OCI-LY1 (cell line): ENCODE results near the gene DDX1.

Experiments
- H2AFZ ChIP-seq: fragments of 200-600 bp; sonication (generic), shearing (Covaris generic); 2 replicates; pipeline ENCODE4 v1.6.0; 2014; ENCODE audit warnings: antibody characterized with exemption, mild to moderate bottlenecking, low read length
- H3F3A ChIP-seq: fragments of 200-600 bp; sonication (generic), shearing (Covaris generic); 2 replicates; pipeline ENCODE4 v1.6.0; 2014; ENCODE audit warnings: mild to moderate bottlenecking, antibody characterized with exemption, low read length, moderate library complexity; ENCODE audit not compliant: insufficient read depth
- H3K27ac ChIP-seq: fragments of 200-600 bp; sonication (generic); 2 replicates; pipeline ENCODE4 v1.5.1; 2014; ENCODE audit warnings: low read length, mixed run types, mild to moderate bottlenecking, low read depth; ENCODE audit not compliant: poor library complexity, severe bottlenecking
- H3K27me3 ChIP-seq: fragments of 200-600 bp; sonication (generic); 2 replicates; pipeline ENCODE4 v1.6.0; 2014; ENCODE audit warnings: antibody characterized with exemption, mild to moderate bottlenecking, low read length, moderate library complexity; ENCODE audit not compliant: insufficient read depth
- H3K36me3 ChIP-seq: fragments of 200-600 bp; sonication (generic); 2 replicates; pipeline ENCODE4 v1.6.1; 2014; ENCODE audit warnings: mild to moderate bottlenecking, antibody characterized with exemption, low read length, moderate library complexity, mixed read lengths; ENCODE audit not compliant: insufficient read depth
- H3K4me1 ChIP-seq: fragments of 200-600 bp; sonication (generic); 2 replicates; pipeline ENCODE4 v1.5.1; 2014; ENCODE audit warnings: mild to moderate bottlenecking, low read length, moderate library complexity; ENCODE audit not compliant: insufficient read depth, severe bottlenecking
- H3K4me2 ChIP-seq: fragments of 200-600 bp; sonication (generic), shearing (Covaris generic); 2 replicates; pipeline ENCODE4 v1.6.1; 2014; ENCODE audit warnings: low read length
- H3K4me3 ChIP-seq: fragments of 200-600 bp; sonication (generic); 2 replicates; pipeline ENCODE4 v1.5.1; 2014; ENCODE audit warnings: low read length, low read depth, mild to moderate bottlenecking, mixed read lengths; ENCODE audit not compliant: poor library complexity, severe bottlenecking
- H3K79me2 ChIP-seq: fragments of 200-600 bp; shearing (Covaris generic); 2 replicates; pipeline ENCODE4 v1.6.1; 2016; ENCODE audit warnings: mixed run types, low read length, mixed read lengths; ENCODE audit not compliant: insufficient read depth
- H3K9ac ChIP-seq: fragments of 200-600 bp; sonication (generic), shearing (Covaris generic); 2 replicates; pipeline ENCODE4 v1.6.1; 2014; ENCODE audit warnings: mild to moderate bottlenecking, low read length, mixed read lengths
- H3K9me2 ChIP-seq: fragments of 200-600 bp; sonication (generic), shearing (Covaris generic); 2 replicates; pipeline ENCODE4 v1.6.1; 2014; ENCODE audit warnings: low read depth, mild to moderate bottlenecking, low read length, mixed read lengths
- H3K9me3 ChIP-seq: fragments of 200-600 bp; shearing (Covaris generic); 2 replicates; pipeline ENCODE4 v1.6.1; 2014; ENCODE audit warnings: low read length, mixed read lengths
- H4K20me1 ChIP-seq: fragments of 200-600 bp; sonication (generic), shearing (Covaris generic); 2 replicates; pipeline ENCODE4 v1.6.0; 2016; ENCODE audit warnings: mild to moderate bottlenecking, low read length; ENCODE audit not compliant: insufficient read depth
- CTCF ChIP-seq: fragments of 200-600 bp; sonication (generic), shearing (Covaris generic); IDR thresholded peaks from 2 replicates; pipeline ENCODE4 v1.5.1; 2017; ENCODE audit warnings: mild to moderate bottlenecking, antibody characterized with exemption, low read length, moderate library complexity, mixed read lengths
- EZH2 ChIP-seq: fragments of 200-600 bp; sonication (generic), shearing (Covaris generic); IDR thresholded peaks from 2 replicates; pipeline ENCODE4 v1.8.0; 2017; ENCODE audit warnings: borderline replicate concordance, mixed run types, mild to moderate bottlenecking, antibody characterized with exemption, low read length, moderate library complexity, mixed read lengths

Gene DDX1

DNA sequence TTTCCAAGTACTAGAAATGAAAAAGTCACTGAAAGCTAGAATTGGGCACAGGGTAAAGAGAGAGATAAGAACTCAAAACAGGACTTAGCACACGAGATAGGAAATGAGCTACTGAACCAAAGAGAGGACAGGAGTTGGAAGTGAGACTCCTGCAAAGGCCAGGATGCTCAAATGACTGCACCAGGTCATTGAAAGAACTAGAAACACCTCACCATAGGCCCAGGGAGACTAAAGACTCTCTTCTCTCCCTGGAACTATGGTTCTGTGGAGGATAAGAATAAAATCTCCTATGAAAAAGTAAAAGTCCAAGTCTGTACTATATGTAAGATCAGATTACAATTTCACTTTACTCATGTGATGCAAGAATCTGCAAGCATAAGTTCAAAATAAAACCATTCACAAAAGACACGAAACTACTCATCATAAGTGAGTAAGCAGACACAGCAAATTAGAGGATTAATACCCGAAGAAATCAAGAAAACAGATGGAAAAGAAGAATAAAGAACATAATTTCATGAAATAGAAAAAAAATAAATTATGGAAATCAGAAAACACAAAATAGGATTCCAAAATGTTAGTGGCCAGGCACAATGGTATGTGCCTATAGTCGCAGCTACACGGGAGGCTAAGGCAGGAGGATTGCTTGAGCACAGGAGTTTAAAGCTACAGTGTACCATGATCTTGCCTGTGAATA is 37.0 kb upstream of the DDX1 start:
- Histone ChIP-seq H3F3A (no peaks in the 10 kb centered on the region), H3K27me3 (no peaks in the 10 kb centered on the region), H3K9me3 (no peaks in the 10 kb centered on the region), H3K4me2 (no peak overlapping the region), H3K9me2 (no peaks in the 10 kb centered on the region), H3K79me2 (peaks cover 7% of the 10 kb centered on the region; the same call in 1 of the 2 replicates), H3K4me1 (peaks cover 13% of the 10 kb centered on the region), H2AFZ (no peak overlapping the region), H3K4me3 (no peak overlapping the region), H3K27ac (no peak overlapping the region), H3K36me3 (peaks cover 6% of the 10 kb centered on the region; the same call in 1 of the 2 replicates), H3K9ac (no peak overlapping the region), H4K20me1 (no peaks in the 10 kb centered on the region)
- TF ChIP-seq CTCF (no peak), EZH2 (no peak)

GRCh38 chr2:15555760-15556193 is 35.9 kb upstream of the DDX1 start:
- no peaks in the 10 kb centered on the region for H3K9me3 ChIP-seq
- H3K36me3 ChIP-seq = peaks cover 6% of the 10 kb centered on the region; the same call in 1 of the 2 replicates
- no peak overlapping the region for H3K4me2 ChIP-seq
- no peak for TF ChIP-seq EZH2
- TF ChIP-seq CTCF = no peak
- H3K9ac ChIP-seq = no peak overlapping the region
- no peaks in the 10 kb centered on the region for H3K27me3 ChIP-seq
- H3F3A ChIP-seq = no peaks in the 10 kb centered on the region
- H3K27ac ChIP-seq = no peak overlapping the region
- H3K79me2 ChIP-seq = peaks cover 10% of the 10 kb centered on the region; the same call in 1 of the 2 replicates
- H3K4me1 ChIP-seq = peaks cover 17% of the 10 kb centered on the region
- no peak overlapping the region for H3K4me3 ChIP-seq
- H3K9me2 ChIP-seq = no peaks in the 10 kb centered on the region
- H2AFZ ChIP-seq = no peak overlapping the region
- H4K20me1 ChIP-seq = no peaks in the 10 kb centered on the region

DNA sequence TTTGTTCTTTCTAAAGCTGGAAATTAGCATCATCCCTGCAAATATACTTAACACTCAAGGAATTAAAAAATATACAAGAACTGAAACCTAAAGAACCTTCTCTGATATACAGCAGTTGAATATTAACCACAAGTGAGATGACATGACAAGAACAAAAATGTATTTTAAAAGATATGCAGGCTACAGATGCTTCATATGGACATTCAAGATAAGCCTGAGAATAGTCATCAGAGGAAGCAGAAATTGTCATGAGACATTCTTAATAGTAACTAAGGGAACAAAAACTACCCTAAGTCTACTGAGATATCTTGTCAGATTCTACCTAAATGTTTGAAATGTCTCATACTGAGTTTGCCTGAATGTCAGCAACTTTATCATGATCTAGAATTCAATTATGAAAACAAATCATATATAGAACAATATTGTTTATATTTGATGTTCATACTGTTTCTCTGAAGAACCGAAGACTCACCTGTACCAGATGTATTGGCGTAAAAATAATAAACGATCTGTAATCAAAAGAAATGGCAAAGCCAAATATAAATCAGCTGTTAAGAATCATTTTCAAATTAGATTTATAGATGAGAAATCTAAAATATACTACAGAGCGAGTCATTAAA is 35.2 kb upstream of the DDX1 start:
- H3K4me1 ChIP-seq = peaks cover 19% of the 10 kb centered on the region
- H2AFZ ChIP-seq = no peak overlapping the region
- H3K9me3 ChIP-seq = no peaks in the 10 kb centered on the region
- no peak overlapping the region for H3K4me3 ChIP-seq
- no peaks in the 10 kb centered on the region for H3K27me3 ChIP-seq
- no peaks in the 10 kb centered on the region for H3K9me2 ChIP-seq
- TF ChIP-seq CTCF = no peak
- no peak for TF ChIP-seq EZH2
- H3K27ac ChIP-seq = no peak overlapping the region
- H4K20me1 ChIP-seq = no peaks in the 10 kb centered on the region
- no peak overlapping the region for H3K4me2 ChIP-seq
- H3F3A ChIP-seq = no peaks in the 10 kb centered on the region
- H3K79me2 ChIP-seq = peaks cover 10% of the 10 kb centered on the region; the same call in 1 of the 2 replicates
- H3K9ac ChIP-seq = no peak overlapping the region
- peaks cover 6% of the 10 kb centered on the region; the same call in 1 of the 2 replicates for H3K36me3 ChIP-seq
